IgD-negative memory B cell (primary cell): Measurements from ENCODE around the gene EHBP1L1. TPM values are rescaled to one million over a fixed set of nuclear protein-coding genes. Genes with fewer than 3 reads are reported as not detected.

Experiments
- H3K27ac Mint-ChIP-seq, 3 donors: one replicate each; pipeline ENCODE4 v1.8.0; 2020 to 2022; ENCODE audit warnings: mild to moderate bottlenecking in 3 of 3, mixed read lengths in 3 of 3, moderate library complexity in 1 of 3
- H3K27me3 Mint-ChIP-seq: one replicate; pipeline ENCODE4 v1.8.0; 2021; ENCODE audit warnings: mixed read lengths
- H3K36me3 Mint-ChIP-seq: one replicate; pipeline ENCODE4 v1.8.0; 2020; ENCODE audit warnings: mild to moderate bottlenecking, mixed read lengths
- H3K4me1 Mint-ChIP-seq, 3 donors: one replicate each; pipeline ENCODE4 v1.8.0; 2020 to 2022; ENCODE audit warnings: mixed read lengths in 3 of 3, mild to moderate bottlenecking in 1 of 3
- H3K4me3 Mint-ChIP-seq, 4 donors: one replicate each; pipeline ENCODE4 v1.8.0; 2020 to 2022; ENCODE audit warnings: mild to moderate bottlenecking in 4 of 4, mixed read lengths in 4 of 4, moderate library complexity in 3 of 4
- H3K9me3 Mint-ChIP-seq, 3 donors: one replicate each; pipeline ENCODE4 v1.8.0; 2020 to 2021; ENCODE audit warnings: mixed read lengths in 3 of 3, mild to moderate bottlenecking in 1 of 3
- polyA plus RNA-seq: library from polyadenylated mRNA; unstranded; fragments of 300-500 nt; fragmentation: Illumina TruSeq; gene quantifications from one replicate; pipeline ENCODE4 v1.2.3, GENCODE V29; 2021

EHBP1L1 gene
- polyA plus RNA-seq, 1 donor from 2014 or later = 16.1 TPM

DNA sequence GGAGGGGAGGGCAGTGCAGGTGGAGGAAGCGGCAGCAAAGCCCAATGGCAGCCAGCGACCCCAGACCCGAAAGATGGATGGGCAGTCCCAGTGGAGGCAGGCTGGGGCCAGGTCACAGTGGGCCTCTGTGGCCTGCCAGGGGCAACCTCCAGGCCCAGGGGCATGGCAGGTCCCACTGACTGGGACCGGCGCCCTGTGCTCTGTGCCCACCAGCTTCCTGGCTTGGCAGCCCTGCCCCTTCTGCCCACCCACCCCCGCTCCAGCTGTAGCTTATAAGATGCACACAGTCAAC is 24.0 kb downstream of the EHBP1L1 start:
- H3K27me3 Mint-ChIP-seq = no peaks in the 10 kb centered on the region
- no peaks in the 10 kb centered on the region for H3K9me3 Mint-ChIP-seq
- H3K27ac Mint-ChIP-seq = no peak overlapping the region
- H3K36me3 Mint-ChIP-seq = no peaks in the 10 kb centered on the region
- no peak overlapping the region for H3K4me3 Mint-ChIP-seq
- H3K4me1 Mint-ChIP-seq = peaks cover 10 to 18% (median 12%) of the 10 kb centered on the region in 3 donors

DNA sequence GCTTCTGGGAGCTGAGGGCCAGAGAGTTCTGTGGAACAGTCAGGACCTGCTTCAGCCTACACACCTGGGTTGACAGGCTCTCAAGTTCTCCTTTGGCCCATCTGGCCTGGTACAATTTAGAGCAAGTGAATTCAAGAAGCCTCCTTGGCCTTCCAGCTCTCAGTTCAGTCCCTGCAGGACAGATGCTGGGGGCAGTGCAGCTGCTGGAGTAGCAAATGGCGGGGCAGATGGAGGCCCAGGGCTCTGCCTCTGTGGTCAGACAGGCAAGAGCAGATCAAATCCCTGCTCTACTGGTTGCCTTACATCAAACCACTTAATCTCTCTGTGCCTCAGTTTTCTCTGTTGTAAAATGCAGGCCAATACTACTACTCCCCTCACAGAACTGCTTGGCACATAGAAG is 28.4 kb downstream of the EHBP1L1 start:
- Mint-ChIP-seq H3K27ac (no peak overlapping the region), H3K4me3 (no peak overlapping the region), H3K4me1 (peaks cover 10 to 16% (median 12%) of the 10 kb centered on the region in 3 donors), H3K9me3 (no peaks in the 10 kb centered on the region), H3K27me3 (no peaks in the 10 kb centered on the region), H3K36me3 (peaks cover 2% of the 10 kb centered on the region)

DNA sequence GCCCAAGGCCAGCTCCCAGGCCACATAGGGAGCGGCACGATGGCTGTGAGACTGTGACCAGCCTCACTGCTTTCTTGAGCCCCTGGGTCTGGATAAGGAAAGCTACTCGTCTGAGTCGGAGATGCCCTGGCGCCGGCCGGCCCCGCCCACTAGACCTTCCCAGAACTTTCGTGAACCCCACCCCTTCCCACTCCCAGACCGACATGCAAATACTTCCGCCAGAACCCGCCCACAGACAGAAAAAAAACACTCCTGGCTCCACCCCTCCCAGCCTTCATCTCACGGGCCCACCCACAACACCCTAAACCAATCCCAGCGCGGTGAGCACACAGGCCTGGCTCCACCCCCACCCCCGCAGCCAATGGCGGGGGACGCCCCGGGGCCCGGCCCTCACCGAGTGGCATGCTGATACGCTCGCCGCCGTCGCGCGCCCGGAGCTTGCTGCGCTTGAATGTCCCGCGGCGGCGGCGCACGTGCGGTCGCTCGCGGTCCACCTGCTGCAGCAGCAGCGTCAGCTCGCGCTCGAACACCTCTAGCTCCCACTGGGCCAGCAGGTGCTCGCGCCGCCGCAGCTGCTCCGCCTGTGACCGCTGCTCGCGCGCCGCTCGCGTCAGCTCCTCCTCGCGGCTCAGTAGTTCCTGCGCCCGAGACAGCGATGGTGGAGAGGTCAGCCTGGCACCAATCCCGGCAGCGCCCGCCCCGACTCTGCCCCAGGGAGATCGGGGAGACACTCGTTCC is 31.2 kb downstream of the EHBP1L1 start:
- peaks cover 13 to 30% (median 16%) of the 10 kb centered on the region in 3 donors for H3K4me1 Mint-ChIP-seq

DNA sequence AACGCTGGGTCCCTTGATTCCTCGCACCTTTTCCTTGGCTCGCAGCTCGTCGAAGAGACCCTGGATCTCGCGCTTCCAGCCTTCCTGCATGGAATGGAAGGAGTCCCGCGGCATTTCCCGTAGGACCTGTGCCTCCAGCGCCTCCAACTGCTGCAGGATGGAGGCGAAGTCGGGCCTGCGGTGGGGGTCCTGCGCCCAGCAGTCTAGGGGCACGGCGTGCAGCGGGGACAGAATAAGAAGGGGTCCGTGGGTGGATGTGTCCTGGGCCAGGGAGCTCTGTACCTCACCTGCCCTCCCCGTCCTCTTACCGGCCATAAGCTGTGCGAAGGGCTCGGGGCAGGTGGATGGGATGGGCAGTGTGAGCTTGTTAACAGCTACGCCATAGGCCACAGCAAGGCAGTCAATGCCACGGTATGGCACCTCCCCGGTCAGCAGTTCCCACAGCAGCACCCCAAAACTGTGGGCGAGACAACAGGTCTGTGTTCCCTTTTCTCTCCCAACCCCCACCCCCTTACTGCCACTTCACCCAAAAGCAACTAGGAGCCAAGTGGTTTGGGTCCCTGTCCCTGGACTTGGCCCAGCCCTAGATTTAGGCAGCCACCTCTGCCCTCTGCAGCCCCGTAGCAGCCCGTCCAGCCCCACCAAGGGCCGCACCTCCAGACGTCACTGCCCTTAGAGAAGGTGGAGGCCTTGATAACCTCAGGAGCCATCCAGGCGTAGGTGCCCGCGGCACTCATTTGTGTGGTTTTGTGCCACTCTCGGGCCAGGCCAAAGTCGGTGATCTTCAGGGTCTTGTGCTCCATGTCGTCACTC is 32.0 kb downstream of the EHBP1L1 start:
- H3K4me3 Mint-ChIP-seq = peak overlapping the region in 2 of 4 donors; percentile 54 to 71
- peaks cover 17 to 37% (median 21%) of the 10 kb centered on the region in 3 donors for H3K4me1 Mint-ChIP-seq
- H3K9me3 Mint-ChIP-seq = no peaks in the 10 kb centered on the region
- H3K27ac Mint-ChIP-seq = no peak overlapping the region
- peaks cover 1% of the 10 kb centered on the region for H3K27me3 Mint-ChIP-seq
- H3K36me3 Mint-ChIP-seq = peaks cover 2% of the 10 kb centered on the region

More for the DNA sequence above, 31.2 kb downstream of the EHBP1L1 start:
- Mint-ChIP-seq H3K27me3 (peaks cover 1% of the 10 kb centered on the region), H3K27ac (no peak overlapping the region), H3K36me3 (peaks cover 2% of the 10 kb centered on the region), H3K4me3 (peak overlapping the region in 1 of 4 donors; percentile 79), H3K9me3 (no peaks in the 10 kb centered on the region)

DNA sequence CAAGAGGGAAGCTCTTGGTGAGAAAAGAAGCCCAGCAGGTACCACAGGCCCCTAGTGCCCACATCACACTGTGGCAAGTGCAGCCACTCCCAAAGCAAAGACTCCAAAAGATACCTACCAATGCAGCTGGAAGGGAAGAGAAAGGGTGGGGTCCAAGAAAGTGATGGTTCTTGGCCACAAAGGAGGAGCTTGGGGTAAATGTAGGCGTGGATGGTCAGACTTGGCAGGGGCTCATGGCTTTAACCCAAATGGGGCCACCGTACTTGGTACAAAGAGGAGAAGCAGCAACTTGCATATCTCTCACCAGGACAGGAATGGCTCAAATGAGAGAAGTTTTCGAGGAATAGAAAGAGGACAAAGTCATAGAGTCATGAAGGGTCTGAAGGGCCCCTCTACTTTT is 33.4 kb downstream of the EHBP1L1 start:
- peaks cover 1% of the 10 kb centered on the region for H3K27me3 Mint-ChIP-seq
- H3K4me1 Mint-ChIP-seq = peaks cover 6 to 29% (median 20%) of the 10 kb centered on the region in 3 donors
- peak overlapping the region in 1 of 3 donors; percentile 65 for H3K27ac Mint-ChIP-seq
- peak overlapping the region in 2 of 4 donors; percentile 65 to 71 for H3K4me3 Mint-ChIP-seq
- peaks cover 2% of the 10 kb centered on the region for H3K36me3 Mint-ChIP-seq
- H3K9me3 Mint-ChIP-seq = no peaks in the 10 kb centered on the region

DNA sequence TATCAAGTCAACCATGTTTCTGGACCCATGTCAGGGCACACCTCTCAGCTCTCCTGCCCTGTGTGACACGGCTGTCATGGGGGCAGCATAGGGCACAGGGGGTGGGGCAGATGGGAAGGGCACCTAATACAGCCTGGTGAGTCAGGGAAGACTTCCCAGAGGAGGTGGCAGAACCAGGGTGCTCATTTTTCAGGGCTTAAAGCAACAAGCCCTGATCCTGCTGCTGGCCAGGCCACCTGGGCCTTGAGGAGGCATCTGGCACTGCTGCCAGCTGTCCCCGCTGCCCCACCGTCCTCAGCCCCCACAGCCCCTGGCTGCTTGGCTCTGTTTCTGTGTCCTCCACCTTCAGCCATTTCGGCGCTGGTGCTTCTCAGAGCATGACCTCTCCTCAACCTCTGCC is 33.8 kb downstream of the EHBP1L1 start:
- Mint-ChIP-seq H3K4me1 (peaks cover 6 to 29% (median 20%) of the 10 kb centered on the region in 3 donors), H3K9me3 (no peaks in the 10 kb centered on the region), H3K36me3 (peaks cover 2% of the 10 kb centered on the region), H3K4me3 (peak overlapping the region in 1 of 4 donors; percentile 71), H3K27ac (peak overlapping the region; percentile 28 to 95 (median 65)), H3K27me3 (peaks cover 1% of the 10 kb centered on the region)

DNA sequence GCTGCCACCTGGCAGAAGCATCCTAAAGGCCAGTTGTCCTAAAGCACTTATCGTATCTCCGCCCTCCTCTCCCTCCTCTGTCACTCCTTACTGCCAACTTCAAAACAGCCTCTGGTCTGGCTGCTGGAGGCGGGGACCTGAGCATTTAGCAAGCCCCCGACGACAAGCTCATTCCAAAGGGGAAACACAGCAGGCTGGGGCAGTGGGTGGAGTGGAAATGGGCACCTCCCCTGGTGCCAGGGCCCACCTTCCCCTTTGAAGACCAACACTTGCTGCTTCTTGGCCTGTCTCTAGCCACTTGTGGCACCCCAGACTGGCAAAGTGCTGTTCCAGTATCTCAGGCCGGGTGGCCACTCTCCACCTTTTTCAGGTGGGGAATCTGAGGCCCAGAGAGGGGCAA is 34.6 kb downstream of the EHBP1L1 start:
- peak overlapping the region; percentile 28 to 95 (median 59) for H3K27ac Mint-ChIP-seq

DNA sequence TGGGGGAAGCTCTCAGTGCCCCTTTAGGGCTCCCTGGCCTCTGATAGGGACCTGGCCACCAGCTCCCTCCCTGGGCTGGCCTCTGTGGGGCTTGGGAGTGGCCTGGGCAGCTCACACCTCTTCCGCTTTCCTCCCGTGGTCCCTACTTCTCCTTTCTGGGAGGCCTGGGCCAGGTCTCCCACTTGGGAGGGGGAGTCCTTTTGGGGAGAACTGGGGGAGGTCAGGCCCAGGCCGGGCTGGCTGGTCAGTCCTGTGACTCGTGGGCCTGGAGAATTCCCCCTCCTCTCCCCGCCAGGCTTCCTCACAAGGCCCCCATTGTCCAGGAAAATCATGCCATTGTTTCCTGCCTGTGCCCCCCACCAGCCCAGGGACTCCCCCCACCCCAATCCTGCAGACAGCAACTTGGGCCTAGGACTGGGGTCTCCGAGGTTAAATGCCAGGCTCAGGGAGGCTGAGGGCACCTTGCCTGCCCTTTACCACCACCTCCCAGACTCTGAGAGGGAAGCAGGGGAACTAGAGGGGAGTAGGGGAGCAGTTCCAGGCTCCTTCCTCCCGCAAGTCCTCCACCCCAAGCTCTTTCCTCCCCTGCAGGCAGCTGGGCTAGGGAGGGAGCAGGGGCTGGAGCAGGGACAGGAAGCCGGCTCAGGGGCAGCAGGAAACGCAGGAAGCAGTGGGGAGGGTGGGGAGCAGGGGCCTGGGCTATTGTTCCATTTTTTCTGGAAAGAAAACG is 35.3 kb downstream of the EHBP1L1 start:
- peak overlapping the region in 1 of 4 donors; percentile 60 for H3K4me3 Mint-ChIP-seq
- H3K27ac Mint-ChIP-seq = peak overlapping the region in 1 of 3 donors; percentile 97
- H3K9me3 Mint-ChIP-seq = no peaks in the 10 kb centered on the region
- peaks cover 6 to 29% (median 20%) of the 10 kb centered on the region in 3 donors for H3K4me1 Mint-ChIP-seq
- H3K27me3 Mint-ChIP-seq = peaks cover 1% of the 10 kb centered on the region
- H3K36me3 Mint-ChIP-seq = peaks cover 2% of the 10 kb centered on the region

More for the DNA sequence above, 34.6 kb downstream of the EHBP1L1 start:
- H3K4me1 Mint-ChIP-seq = peaks cover 6 to 29% (median 20%) of the 10 kb centered on the region in 3 donors
- peak overlapping the region in 3 of 4 donors; percentile 60 to 71 (median 61) for H3K4me3 Mint-ChIP-seq
- no peaks in the 10 kb centered on the region for H3K9me3 Mint-ChIP-seq
- H3K27me3 Mint-ChIP-seq = peaks cover 1% of the 10 kb centered on the region
- H3K36me3 Mint-ChIP-seq = peaks cover 2% of the 10 kb centered on the region

DNA sequence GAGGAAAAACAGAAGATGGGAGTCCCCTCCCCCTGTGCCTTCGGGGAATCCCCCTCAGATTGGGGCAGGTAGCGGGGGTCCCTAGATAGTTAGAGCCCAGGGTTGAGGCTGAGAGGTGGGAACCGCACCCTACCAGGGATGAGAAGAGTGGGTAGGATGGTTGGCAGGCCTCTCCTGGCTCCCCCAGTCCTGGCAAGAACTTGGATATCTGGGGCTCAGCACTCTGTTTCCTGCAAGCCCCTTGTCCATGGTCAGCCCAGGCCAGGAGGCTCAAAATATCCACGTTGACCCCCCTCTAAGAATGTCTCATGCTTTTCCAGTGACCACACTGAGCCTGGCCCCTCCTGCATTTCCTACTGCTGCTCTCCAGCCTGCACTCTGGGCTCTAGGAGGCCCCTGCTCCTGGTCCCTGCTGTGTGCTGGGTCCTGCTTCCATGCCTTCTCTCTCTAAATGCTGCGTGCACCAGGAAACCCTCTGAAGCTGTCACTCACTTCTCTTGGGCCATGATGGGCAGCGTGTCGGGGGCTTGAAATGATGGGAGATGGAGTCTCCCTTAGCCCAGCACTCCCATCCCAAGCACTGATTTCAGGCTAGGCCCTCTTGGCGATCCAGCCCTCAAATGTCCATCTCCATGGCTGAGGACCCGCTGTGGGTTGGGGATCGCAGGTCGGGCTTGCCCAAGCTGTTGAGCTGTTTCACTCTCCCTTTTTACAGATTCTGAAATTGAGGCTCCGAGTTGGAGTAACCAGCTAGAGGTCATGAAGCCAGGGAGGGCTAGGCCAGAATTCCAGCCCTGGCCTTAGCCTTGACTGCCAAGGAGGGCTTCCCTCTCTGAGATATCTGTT is 36.1 kb downstream of the EHBP1L1 start:
- Mint-ChIP-seq H3K4me1 (peaks cover 10 to 37% (median 28%) of the 10 kb centered on the region in 3 donors), H3K9me3 (no peaks in the 10 kb centered on the region), H3K27me3 (peaks cover 1% of the 10 kb centered on the region), H3K27ac (peak overlapping the region; percentile 81 to 97 (median 86)), H3K36me3 (peaks cover 2% of the 10 kb centered on the region), H3K4me3 (peak overlapping the region; percentile 89 to 97 (median 95))

DNA sequence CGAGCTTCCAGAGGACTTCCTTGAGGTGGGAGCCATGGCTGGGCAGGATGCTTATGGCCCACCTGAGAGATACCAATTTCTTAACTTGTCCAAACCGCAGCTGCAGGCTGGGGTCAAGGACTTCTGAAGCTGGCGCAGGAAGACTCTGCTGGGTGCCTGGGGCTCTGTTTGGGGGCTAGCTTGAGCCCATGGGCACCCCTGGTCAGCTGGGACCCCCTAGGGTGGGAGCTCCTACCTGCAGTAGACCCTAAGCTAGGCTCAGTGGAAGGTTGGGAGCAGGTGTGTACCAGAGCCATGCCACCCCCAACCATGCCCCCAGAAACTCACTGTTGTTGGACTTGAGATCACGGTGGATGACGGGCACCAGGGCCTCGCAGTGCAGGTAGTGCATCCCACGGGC is 36.8 kb downstream of the EHBP1L1 start:
- Mint-ChIP-seq H3K9me3 (no peaks in the 10 kb centered on the region), H3K36me3 (peaks cover 2% of the 10 kb centered on the region), H3K4me1 (peaks cover 10 to 41% (median 29%) of the 10 kb centered on the region in 3 donors)

DNA sequence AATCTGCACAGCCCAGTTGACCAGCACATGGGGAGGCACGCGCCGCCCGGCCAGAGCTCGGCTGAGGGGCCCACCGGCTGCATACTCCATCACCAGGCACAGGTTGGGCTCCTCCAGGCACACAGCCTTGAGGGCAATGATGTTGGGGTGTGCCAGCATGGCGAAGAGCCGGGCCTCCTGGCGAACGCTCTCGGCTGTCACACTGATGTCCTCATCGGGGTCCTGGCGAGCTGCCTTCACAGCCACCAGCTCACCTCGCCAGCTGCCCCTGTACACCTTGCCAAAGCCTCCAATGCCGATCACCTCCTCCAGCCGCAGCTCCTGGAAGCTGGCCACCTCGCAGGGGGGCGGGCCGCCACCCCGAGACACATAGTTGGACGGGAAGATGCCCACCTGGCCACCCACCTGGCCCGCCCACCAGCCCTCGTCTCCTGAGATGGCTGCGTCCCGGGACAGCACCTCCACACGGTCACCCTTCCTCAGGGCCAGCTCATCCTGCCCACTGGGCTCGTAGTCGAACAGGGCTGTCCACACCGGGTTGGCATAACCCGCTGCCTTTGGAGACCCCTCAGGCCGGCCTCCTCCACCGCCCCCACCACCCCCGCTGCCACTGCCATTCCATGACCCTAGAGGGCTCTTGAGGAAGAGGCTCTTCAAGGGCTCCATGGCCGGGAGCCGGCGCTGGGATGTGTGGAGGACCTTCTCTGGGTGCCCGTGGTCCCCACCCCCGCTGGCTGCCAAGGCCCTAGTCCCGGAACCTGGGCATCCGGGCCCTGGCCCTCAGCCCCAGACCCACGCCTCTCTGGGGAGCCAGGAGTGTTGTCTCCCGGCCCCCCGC is 37.5 kb downstream of the EHBP1L1 start:
- H3K9me3 Mint-ChIP-seq = no peaks in the 10 kb centered on the region
- peak overlapping the region; percentile 89 to 97 (median 95) for H3K4me3 Mint-ChIP-seq
- peaks cover 10 to 41% (median 28%) of the 10 kb centered on the region in 3 donors for H3K4me1 Mint-ChIP-seq
- H3K27ac Mint-ChIP-seq = peak overlapping the region; percentile 81 to 86 (median 82)
- peaks cover 1% of the 10 kb centered on the region for H3K27me3 Mint-ChIP-seq
- H3K36me3 Mint-ChIP-seq = no peaks in the 10 kb centered on the region

More for the DNA sequence above, 36.8 kb downstream of the EHBP1L1 start:
- Mint-ChIP-seq H3K4me3 (peak overlapping the region; percentile 89 to 97 (median 95)), H3K27me3 (peaks cover 1% of the 10 kb centered on the region), H3K27ac (peak overlapping the region in 2 of 3 donors; percentile 81 to 86)

DNA sequence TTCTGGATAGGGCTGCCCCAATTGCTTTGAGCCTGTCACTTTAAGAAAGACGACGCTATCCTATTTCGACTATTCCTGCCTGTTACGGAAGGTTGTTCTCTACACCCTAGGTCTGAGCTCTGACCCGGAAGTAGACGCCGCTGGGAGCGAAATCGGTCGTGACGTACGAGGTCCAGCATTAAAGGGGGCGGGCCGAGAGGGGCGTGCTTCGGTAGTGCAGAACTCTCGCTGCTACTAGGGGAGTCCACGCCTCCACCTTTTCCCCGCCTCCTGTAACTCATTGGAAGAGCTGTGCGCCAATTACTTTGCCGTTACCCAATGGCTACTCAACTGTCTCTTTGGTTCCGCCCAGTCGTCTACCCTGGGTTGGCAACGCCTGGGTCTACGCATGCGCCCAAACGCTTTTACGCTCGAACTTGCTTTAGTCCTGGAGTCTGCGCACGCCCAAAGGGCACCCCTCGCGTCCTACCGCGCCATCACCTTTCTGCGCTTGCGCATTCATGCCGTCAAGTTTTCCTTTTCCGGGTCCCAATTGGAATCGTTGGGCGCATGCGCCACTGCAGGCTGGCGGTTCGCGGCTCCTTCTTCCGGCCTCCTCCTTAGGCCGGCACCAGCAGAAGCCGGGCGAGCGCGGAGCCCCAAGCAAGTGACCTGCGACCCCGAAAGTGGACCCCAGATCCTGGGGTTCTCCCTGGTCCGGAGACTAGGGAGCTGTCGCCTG is 39.5 kb downstream of the EHBP1L1 start, which contains the start of gene PCNX3:
TSS of gene PCNX3 (plus strand) at position 548 of the 721 bp plus-strand sequence. CDS start 536 bp downstream, outside the sequence.
- no peaks in the 10 kb centered on the region for H3K9me3 Mint-ChIP-seq
- peak within 1 kb of the TSS; percentile 86 to 97 (median 90) for H3K27ac Mint-ChIP-seq
- H3K4me1 Mint-ChIP-seq = peaks cover 10 to 31% (median 29%) of the 10 kb centered on the region in 3 donors
- H3K27me3 Mint-ChIP-seq = no peaks in the 10 kb centered on the region
- H3K4me3 Mint-ChIP-seq = peak within 1 kb of the TSS; percentile 89 to 98 (median 96)
- peaks cover 4% of the 10 kb centered on the region for H3K36me3 Mint-ChIP-seq
